GM19025 (cell line): Measurements from ENCODE around the gene KIF25.
"Not testable (repeated sequence)": the region's sequence is repeated elsewhere in the genome, so short reads cannot be mapped to it uniquely, and the experiment has no call there.

Experiments used
- ATAC-seq: cut with Tn5 transposase; IDR thresholded peaks from one replicate; pipeline ENCODE4 v1.9.1; 2021; ENCODE audit warnings: mild to moderate bottlenecking, low read depth, moderate library complexity; ENCODE audit not compliant: unreplicated experiment

The KIF25 gene

DNA sequence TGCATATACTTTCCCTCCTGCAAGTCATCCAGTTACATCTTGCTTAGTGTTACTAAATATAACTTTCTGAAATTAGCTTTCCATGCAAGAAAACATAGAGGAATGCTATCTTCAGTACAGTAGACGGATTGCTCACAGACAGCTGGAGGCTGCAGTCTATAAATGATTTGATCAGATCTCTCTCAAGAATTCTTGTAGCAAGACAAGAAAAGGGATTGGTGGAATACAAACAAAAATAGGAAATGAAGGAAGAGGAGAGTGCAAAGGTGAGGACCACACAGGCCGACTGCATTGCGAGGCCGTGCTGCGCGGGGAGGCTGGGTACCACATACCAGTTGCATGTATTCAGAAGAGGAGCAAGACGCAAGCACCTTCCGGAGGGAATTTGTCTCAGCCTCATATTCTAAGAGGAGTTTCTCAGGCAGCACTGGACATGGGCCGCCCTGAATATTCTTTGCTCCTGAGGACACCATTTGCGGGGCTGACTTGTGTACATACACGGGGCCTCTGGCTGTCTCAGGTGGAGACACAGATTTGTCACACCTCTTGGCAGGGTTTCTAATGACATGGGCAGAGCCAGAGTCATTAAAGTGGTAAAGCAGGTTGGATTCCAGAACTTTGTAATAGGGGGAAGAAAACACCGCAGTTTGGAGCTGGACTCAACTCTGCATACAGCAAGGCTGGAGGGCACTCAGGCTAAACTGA is 22.7 kb upstream of the KIF25 start:
- no peak for ATAC-seq

DNA sequence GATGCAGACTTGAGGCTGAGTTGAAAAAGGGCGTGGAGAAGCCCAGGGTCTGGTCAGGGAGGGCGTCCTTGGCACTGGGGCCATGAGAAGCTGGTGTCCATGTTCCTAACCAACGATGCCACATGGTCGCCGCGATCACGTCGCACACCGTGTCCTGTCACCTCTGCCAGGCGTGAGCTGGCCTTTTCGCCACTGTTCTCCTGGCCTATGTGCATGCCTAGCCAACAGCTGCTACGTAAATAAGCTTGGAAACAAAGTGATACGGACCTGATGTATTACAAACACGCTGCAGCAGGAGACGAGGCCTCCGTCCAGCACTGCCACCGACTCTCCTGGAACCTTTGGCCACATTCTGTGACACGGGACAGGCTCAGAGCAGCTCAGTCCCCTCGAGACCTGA is 22.0 kb upstream of the KIF25 start:
- ATAC-seq = no peak

DNA sequence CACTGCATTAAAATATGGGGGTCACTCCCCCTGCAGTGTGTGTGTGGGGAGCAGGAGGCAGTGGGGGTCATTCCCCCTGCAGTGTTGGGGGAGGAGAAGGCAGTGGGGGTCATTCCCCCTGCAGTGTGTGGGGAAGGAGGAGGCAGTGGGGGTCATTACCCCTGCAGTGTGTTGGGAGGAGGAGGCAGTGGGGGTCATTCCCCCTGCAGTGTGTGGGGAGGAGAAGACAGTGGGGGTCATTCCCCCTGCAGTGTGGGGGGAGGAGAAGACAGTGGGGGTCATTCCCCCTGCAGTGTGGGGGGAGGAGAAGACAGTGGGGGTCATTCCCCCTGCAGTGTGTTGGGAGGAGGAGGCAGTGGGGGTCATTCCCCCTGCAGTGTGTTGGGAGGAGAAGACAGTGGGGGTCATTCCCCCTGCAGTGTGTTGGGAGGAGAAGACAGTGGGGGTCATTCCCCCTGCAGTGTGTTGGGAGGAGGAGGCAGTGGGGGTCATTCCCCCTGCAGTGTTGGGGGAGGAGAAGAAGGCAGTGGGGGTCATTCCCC is 21.3 kb upstream of the KIF25 start:
- not testable (repeated sequence) for ATAC-seq

DNA sequence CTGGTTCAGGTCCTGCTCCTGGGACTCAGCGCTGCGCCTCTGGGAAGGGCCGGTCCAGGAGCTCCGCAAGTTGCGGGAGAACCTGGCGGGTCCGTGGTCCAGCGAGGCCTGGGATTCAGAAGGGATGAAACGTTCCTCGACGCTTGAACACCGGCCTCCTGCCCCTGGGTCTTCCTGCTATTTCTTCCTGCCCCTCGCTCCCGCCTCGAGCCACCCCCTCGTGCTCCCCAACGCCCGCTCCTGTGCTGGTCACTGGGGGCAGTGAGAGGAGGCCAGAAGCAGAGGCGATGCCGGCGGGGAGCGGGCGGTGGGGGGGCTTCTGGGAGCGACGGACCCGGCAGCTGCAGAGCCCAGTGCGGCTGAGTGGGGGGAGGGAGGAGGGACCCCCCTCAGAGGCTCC is 20.8 kb upstream of the KIF25 start:
- no peak for ATAC-seq

DNA sequence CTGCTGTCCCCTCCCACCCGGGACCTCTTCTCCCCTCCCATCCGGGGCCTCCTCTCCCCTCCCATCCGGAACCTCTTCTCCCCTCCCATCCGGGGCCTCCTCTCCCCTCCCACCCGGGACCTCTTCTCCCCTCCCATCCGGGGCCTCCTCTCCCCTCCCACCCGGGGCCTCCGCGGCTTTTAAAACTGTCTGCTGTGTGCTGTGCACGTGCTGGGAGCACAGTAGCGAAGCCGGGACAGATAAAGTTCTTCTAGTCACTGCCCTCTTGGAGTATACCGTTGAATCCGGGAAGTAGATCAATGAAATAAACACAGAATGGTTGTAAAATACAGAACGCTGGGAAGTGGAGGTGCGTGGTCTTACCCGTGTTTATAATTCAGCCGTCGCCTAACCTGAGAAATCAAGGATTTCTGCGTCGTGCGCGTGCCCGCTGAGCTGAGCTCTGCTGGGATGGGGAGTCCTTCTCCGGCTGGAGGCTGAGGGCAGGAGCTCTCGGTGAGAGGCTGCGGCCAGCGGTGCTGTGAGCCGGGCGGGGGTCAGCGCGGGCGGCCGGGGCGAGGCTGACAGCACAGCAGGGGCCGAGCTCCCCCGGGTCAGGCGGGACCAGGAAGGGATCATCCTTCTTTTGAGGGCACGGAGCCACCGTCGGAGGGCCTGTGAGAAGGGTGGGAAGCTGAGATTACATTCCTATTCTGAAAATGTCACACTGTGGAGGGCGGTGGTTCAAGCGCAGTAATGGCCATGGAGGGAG is 19.6 kb upstream of the KIF25 start:
- no peak for ATAC-seq

DNA sequence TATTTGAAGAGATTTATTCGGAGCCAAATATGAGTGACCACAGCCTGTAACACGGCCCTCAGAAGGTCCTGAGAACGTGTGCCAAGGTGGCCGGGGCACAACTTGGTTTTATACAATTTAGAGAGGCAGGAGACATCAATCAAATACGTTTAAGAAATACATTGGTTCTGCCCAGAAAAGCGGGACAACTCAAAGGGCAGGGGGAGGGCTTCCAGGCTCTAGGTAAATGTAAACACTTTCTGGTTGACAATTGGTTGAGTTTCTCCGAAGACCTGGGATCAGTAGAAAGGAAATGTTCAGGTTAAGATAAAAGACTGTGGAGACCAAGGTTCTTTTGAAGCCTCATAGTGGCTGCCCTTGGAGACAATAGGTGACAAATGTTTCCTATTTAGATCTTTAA is 18.9 kb upstream of the KIF25 start:
- ATAC-seq = no peak

DNA sequence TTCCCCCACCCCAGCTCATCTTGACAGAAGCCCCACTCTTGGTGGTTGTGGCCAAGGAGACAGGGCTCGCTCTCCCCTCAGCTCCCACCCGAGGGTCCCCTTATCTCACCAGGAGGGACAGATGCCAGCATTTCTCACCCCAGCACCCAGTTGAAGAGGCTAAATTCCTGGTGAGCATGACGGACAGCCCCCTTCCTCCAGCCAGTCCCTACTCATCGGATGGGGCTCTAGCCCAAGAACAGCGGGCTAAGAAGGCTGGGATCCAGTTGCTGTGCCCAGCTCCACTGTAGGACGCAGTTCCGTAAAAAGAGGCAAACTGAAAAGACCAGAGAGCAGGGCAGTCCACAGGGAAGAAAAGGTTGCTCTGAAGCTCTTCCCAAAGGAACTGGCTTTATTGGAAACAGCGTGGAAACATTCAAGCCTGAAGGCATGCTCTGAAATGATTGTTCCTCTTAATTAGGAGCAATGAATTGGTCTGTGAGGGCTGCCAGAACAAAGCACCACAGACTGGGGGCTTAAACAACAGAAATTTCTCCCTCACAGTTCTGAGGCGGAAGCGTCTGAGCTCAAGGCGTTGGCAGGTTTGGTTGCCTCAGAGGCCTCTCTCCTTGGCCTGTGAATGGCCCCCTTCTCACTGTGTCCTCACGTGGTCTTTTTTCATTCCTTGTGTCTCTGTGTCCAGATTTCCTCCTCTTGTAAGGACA is 17.9 kb upstream of the KIF25 start:
- ATAC-seq = no peak

DNA sequence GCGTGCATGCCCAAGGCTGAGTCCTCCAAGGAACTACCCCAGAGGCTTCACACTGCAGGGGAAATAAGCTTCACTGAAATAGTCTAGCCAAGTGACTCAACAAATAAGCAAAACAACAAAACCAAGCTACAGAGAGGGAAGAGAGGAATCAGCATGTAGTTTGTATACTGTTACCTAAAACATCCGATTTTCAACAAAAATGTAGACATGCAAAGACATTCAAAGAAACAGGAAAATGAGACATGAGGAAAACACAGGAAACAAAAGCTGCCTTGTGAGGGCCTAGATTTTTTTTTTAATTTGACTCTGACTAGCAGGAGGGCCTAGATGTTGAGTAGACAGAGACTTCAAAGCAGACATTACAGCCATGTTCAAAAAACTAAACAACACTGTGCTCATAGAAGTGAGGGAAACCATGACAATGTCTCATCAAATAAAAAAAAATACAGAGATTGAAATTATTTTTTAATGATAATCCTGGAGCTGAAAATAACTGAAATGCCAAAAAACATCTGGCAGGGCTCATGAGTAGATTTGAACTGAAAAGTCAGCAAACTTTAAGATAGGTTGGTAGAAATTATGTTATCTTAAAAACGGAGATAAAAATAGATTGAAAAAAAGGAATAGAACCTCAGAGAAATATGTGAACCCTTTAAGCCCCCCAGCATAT is 16.4 kb upstream of the KIF25 start:
- no peak for ATAC-seq

DNA sequence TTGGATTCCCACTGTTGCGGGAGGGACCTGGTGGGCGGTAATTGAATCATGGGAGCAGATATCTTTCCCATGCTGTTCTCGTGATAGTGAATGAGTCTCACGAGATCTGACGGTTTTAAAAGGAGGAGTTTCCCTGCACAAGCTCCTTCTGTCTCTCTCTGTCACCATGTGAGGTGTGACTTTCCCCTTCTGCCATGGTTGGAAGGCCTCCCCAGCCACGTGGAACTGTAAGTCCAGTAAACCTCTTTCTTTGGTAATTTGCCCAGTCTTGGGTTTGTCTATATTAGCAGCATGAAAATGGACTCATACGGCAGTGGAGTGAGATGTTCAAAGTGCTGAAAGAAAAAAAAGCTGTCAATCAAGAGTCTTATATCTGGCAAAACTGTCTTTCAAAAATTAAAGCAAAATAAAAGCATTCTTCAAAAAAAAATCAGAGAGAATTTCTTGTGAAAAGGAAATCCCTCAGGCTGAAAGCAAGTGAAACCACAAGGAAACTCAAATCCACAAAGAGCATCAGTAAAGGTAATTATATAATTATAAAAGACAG is 15.5 kb upstream of the KIF25 start:
- no peak for ATAC-seq

DNA sequence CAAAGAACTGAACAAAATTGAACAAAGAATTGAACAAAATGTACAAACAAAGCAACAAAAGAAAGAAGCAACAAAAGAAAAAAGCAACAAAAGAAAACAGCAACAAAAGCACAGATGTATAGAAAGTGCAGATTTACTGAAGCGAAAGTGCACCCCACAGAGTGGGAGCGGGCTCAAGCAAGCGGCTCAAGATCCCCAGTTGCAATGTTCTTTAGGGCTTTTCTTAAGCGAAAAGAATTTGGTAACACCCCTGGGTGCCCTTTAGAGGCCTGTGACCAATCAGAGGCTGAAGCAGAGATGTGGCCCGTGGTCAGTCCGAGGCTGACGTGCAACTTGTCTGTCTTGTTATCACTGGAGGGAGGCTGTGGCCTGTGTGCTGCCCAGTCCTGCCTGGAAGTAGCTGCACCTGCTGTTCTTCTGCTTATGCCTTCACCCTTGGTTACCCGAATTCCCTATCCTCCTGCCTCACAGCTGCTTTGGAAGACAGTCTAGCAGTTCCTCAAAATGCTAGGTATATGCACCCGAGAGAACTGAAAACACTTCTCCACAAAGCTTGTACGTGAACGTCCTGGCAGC is 13.2 kb upstream of the KIF25 start:
- ATAC-seq = no peak

DNA sequence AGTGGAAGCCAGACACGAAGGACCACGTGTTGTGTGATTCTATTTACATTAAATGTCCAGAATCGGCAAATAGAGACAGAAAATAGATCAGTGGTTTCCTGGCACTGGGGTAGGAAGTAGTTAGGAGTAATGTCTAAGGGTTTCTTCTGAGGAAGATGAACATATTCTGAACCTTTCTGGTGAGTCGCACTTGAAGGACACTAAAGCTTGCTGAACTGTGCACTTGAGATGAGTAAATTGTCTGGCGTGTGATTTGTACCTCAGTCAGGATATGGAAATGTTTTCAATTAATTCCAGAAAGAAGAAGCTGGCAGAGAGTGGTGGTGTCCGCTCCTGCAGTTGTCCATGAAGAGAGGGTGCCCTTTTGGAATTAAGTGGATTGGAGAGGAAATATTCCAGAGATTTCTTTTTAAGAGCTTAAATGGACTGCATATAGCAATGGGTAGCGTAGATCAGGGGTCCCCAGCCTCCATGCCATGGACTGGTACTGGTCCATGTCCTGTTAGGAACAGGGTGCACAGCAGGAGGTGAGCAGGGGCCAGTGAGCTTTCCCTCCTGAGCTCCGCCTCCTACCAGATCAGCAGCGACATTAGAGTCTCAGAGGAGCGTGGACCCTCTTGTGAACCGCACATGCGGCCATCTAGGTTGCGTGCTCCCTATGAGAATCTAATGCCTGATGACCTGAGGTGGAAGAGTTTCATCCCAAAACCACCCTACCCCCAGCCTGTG is 12.4 kb upstream of the KIF25 start:
- ATAC-seq = no peak

DNA sequence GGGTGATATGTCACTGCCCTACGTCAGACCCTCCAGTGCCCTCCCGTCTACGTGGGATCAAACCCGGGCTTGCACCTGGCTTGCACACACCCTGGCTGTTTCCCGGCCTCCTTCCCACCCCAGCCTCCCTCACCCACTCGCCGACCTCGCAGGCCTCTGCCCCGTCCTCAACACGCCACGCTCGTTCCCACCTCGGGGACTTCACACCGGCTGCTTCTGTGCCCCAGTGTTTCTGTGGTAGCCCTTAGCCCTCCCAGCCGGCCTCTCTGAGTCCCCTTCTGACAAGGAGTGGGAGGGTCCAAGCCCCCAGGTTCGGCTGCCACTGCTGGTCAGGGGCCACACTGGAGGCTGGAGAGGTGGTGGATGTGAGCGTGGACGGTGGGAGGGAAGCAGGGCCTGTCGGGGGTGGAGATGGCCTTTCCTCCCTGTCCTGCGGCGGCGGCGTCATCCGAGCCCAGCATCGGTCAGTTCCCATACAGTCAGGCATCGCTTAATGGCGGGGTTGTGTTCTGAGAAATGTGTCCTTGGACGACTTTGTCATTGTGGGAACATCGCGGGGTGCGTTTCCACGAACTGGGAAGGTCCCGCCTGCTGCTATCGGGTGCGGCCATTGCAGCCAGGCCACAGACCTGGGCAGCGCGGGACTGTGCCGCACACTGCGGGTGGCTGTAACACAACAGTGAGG is 11.4 kb upstream of the KIF25 start:
- no peak for ATAC-seq

DNA sequence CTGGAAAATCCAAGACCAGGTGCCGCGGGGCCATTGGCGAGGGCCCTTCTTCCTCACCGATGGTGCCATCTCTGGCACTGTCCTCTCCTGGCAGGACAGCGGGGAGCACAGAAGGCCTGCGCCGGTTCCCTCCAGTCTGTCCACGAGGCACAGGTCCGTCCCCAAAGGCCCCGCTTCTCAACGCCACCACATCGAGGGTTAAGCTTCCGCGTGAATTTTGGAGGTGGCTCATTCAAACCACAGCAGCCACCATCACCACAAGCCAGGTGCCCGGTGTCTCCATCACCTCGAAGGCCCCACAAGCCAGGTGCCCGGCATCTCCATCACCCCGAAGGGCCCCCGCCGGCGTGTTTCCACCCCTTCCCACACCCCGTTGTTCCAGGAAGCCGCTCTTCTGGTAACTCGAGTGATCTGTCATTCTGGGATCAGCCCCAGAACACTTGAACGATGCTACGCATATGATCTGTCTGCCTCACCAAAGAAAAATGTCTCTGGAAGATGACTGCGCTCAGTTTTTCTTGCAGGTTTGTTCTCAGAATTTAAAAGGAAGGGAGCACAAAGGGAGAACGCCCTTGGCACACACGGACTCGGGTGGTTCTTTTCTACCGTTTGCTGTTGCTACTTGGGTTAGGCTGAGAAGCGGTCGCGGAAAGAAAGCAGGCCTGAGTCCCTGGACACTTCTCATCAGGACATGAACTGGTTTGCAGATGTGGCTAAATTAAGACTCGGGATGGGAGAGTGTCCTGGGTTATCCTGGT is 9.9 kb upstream of the KIF25 start:
- no peak for ATAC-seq

DNA sequence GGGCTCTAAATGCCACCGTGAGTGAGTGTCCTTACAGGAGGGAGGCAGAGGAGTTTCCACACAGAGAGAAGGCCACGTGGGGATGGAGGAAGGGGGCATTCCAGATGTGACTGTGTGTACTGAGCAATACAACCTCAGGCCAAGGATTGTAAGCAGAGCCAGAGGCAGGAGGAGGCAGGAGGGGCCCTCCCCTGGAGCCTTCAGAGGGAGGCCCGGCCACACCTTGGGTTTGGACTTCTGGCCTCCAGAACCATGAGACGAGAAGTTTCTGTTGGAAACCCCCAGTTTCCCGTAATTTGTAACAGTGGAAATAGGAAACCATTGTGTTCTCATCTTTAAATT is 9.3 kb upstream of the KIF25 start:
- ATAC-seq = no peak

DNA sequence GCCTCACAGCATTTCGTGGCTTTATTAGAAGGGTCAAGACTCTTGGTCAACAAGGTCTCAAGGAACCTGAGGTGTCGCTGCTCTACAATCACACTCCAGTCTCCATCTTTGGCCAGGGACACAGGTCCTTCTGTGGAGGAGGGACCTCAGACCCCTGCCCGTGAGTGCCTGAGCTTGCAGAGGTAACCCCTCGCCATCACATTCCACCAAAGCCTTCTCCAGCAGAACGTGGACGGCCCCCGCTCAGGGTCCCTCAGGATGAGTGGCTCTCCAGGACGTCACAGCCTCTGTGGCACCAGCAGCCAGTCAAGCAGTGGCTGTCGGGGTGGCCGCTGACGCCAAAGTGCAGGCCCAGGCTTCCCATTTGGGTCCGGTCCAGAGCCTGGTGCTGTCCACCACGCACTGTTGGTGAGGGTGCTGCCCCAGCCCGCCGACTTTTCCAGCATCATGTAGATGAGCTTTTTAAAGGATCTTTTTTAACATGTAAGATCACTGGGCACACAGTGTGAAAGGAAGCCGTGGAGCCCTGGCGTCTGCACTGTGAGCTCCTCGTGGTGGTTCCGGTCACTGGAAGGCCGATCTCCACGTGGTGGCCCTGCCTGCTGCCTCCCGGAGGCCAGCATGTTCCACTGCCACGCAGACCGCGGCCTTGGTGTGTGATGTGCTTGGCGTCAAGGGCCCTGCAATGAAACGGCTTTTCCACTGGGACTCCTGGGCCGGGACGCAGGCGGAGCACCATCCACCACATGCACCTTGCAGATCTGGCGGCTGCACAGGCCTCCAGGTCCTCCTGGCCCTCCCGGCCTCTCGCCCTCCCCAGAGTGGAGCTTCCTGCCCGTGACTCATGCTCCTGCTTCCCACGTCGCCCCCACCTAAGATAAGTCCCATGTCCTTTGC is 8.3 kb upstream of the KIF25 start:
- no peak for ATAC-seq

DNA sequence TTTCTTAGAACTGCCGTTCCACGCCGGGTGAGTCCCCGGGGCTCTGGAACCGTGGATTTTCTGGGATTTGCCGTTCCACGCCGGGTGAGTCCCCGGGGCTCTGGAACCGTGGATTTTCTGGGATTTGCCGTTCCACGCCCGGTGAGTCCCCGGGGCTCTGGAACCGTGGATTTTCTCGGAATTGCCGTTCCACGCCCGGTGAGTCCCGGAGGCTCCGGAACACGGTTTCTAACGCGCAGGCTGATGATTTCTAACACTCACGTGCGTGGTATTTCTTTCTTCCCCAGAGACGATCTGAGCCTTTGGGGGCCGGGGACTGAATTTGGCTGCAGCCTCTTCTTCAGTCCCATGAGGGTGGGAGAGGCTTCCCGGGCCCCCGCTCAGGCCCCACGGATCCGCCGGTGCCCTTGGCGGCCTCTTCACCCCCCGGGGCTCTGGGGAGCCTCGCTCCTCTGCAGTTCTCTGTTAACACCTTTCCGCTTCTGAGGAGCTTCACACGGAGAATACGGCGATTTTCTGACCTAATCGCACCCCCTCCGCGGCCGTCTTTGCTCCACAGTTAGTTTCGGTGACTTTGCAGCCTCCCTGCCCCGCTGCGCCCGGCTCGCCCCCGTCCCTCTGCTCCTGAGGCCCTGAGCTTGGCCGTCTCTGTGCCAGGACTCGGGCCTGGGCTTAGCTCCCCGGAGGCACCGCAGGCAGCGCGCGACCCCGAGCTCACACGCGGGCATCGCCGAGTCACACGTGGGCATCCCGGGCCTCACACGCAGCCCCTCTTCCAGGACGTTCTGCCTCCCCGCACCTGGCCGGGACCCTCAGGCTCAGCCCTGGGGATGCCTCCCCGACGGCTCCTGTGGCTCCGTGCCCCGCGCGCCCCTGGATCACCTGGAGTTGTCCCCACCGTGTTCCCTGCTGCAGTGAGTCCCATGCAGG is 7.2 kb upstream of the KIF25 start:
- ATAC-seq = no peak
